Right kidney (tissue), 1 donor: ENCODE measurements around the gene PGAP3.

Experiments
- DNase-seq: peaks from one replicate; pipeline ENCODE4 v3.0.0-alpha.2; 2016

The PGAP3 gene

GRCh38 chr17:39672522-39673334, 15.1 kb downstream of the PGAP3 start:
- no peak for DNase-seq

GRCh38 chr17:39671651-39672521, 16.0 kb downstream of the PGAP3 start:
- no peak for DNase-seq

DNA sequence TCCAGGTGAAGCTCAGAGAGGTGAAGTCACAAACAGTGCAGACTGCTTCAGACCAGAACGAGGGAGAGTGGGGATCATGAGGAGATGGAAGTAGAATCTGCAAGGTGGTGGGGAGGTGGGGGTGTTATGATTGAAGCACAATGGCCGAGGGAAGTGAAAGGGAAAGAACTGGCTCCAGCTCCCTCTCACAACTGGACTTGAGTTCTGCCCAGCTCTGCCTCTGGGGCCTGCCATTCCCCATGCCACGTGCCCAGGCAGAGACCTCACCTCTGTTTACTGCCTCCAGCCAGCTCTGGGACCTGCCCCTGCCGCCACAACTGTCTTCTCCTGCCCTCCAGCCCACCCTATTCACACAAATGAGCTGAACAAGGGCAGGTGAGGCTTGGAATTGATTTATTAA, 17.1 kb downstream of the PGAP3 start:
- no peak for DNase-seq

DNA sequence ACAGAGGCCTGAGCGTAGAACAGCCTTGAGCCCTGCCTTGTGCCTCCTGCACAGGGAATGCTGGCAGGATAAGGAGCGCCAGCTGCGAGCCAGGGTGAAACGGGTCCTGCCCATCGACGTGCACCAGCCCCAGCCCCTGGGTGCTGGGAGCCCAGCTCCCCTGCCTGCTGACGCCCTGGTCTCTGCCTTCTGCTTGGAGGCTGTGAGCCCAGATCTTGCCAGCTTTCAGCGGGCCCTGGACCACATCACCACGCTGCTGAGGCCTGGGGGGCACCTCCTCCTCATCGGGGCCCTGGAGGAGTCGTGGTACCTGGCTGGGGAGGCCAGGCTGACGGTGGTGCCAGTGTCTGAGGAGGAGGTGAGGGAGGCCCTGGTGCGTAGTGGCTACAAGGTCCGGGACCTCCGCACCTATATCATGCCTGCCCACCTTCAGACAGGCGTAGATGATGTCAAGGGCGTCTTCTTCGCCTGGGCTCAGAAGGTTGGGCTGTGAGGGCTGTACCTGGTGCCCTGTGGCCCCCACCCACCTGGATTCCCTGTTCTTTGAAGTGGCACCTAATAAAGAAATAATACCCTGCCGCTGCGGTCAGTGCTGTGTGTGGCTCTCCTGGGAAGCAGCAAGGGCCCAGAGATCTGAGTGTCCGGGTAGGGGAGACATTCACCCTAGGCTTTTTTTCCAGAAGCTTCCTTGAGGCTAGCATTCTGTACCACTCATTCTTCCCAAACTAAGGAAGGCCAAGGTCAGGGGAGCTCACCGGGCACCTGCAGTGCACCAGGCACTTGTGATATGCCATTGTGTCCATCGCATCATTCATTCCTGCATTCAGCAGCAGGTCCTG, 17.7 kb downstream of the PGAP3 start:
- no peak for DNase-seq

DNA sequence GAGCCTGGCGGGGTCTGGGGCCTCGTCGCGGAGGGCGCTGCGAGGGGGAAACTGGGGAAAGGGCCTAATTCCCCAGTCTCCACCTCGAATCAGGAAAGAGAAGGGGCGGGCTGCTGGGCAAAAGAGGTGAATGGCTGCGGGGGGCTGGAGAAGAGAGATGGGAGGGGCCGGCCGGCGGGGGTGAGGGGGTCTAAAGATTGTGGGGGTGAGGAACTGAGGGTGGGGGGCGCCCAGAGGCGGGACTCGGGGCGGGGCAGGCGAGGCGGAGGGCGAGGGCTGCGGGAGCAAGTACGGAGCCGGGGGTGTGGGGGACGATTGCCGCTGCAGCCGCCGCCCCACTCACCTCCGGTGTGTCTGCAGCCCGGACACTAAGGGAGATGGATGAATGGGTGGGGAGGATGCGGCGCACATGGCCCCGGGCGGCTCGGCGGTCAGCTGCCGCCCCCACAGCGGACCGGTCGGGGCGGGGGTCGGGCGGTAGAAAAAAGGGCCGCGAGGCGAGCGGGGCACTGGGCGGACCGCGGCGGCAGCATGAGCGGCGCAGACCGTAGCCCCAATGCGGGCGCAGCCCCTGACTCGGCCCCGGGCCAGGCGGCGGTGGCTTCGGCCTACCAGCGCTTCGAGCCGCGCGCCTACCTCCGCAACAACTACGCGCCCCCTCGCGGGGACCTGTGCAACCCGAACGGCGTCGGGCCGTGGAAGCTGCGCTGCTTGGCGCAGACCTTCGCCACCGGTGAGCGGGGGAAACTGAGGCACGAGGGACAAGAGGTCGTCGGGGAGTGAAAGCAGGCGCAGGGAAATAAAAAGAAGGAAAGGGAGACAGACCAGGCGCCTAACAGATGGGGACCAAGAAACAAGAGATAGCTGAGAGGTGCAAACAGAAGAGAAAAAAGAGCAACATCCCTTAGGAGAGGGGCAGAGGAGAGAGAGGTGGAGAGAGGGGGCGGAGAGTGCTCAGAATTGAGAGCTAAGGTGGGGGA, 19.6 kb downstream of the PGAP3 start, which contains the start of gene PNMT:
TSS of gene PNMT (plus strand) at position 509 of the 980 bp plus-strand sequence. CDS start at position 532, 23 bp downstream.
- DNase-seq = peak; percentile 83

GRCh38 chr17:39667262-39667944, 20.5 kb downstream of the PGAP3 start:
- no peak for DNase-seq

DNA sequence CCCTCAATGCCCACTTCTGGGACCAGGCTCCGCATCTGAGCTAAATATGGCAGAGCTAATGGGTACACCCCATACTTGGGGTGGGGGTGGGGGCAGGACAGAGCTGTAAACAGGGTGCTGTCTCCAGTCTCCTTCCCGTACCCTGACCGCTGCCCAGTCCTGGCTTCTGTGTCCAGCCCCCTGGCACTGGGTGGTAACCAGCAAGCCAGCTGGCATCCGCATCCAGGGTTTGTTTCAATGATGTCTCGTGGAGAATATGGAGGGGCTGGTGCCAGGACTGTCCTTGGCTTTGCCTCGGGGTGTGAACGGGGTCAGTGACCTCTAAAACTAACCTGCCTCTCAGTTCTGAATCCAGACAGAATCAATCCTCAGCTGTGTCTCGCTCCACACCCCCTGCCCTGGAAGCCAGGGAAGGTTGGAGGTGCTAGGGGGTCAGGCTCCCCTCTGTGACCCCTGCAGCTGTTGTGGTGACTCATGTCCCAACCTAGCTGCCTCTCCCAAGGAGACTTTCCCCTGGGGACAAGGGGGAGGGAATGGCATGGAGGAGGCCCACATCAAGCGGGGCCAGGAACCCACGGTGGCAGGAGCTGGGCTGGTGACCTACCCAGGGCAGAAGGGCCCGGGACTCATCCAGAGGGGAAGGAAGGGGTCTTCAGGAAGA, 21.1 kb downstream of the PGAP3 start:
- DNase-seq = no peak

DNA sequence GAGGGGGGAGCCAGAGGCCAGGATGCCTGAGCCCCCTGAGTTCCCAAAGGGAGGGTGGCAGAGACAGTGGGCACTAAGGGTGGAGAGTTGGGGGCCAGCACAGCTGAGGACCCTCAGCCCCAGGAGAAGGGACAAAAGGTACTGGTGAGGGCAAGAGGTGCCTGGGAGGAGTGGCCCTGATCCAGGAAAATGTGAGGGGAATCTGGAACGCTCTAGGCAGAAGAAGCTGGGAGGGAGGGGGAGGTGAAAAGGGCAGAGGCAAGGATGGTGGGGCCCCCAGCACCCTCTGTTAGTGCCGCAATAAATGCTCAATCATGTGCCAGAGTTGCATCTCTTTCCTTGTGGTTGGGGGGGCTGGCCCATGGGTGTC, 21.6 kb downstream of the PGAP3 start:
- no peak for DNase-seq

- DNase-seq = no peak
Observed at GRCh38 chr17:39665642-39666224, 22.1 kb downstream of the PGAP3 start.

DNA sequence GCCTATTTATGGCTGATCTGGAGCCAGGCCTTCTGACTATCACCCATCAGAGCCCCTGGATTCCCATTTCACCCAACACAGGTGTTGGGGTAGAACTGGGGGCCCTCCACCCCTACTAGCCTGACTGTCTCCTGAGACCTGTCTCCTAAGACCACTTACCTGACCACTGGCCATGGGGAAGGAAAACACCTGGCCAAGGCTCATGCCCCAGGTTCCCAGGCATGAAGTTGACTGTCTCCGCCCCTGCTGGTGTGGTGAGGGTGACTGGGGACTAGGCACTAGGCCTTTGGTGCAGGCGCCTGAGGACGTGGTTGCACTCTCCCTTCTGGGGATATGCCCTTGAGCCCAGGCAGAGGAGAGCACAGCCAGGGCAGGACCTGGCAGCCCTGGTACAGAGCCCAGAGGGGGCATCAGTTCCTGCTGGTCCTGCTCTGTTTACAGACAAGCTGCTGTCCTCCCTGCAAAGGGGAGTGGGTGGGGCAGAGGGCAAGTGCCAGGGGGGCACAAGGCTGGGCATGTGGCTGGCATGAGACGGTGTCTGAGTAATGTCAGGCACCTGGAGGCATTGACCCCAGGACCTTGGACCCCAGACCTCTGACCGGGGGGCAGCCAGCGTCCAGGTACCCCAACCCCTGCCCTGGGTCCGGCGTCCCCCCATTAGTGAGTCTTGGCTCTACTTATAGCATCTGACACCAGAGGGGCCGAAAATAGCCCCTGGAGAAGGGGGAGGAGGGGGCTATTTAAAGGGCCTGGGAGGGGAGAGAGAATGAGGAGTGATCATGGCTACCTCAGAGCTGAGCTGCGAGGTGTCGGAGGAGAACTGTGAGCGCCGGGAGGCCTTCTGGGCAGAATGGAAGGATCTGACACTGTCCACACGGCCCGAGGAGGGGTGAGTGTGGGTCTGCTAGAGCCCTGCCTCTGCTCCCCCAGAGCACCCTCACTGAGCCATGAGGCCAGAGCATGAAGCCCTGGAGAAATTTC, 23.0 kb downstream of the PGAP3 start, which contains the start of gene TCAP:
TSS of gene TCAP (plus strand) at position 769 of the 981 bp plus-strand sequence. CDS start at position 780, 11 bp downstream.
- no peak for DNase-seq

DNA sequence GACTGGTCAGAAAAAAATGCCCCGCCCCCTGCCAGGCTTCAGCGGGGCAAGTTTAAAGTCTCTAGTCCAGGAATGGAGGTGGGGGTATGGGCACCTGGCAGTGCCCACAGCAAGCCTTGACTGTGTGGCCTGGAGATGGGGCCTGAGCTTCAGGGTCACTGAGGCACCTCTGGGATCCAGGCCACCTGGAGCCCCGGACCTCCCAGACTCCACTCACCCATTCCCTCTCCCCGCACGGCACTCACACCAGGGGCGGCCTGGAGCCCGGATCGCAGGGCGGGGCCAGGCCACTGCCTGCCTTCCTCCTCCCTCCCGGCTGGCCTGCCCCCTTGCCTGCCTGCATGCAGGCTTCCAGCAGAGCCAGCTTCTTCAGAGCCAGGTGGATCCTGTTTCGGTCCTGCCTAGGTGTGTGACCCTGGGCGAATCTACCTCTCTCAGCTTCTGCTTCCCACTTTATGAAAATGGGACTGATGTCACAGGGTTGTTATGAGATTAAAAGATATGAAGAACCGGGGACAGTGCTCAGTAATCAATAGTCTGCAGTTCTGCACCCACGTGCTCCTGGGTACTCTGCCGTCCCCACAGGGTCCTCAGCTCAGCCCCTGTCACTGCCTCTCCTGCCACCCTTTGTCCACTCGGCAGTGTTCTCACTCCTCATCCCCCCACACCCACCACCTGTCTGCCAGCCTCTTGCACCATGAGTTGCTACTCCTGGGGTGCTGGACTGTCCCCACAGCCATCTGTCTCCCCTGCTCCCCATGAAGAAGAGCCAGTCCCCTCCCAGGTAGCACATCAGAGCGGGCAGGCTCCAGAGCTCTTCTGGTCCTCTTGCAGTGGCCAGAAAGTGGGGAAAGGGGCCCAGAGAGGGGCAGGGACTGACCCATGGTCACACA, 23.9 kb downstream of the PGAP3 start:
- no peak for DNase-seq

- DNase-seq = no peak
Observed at GRCh38 chr17:39663340-39663687, 24.5 kb downstream of the PGAP3 start.

DNA sequence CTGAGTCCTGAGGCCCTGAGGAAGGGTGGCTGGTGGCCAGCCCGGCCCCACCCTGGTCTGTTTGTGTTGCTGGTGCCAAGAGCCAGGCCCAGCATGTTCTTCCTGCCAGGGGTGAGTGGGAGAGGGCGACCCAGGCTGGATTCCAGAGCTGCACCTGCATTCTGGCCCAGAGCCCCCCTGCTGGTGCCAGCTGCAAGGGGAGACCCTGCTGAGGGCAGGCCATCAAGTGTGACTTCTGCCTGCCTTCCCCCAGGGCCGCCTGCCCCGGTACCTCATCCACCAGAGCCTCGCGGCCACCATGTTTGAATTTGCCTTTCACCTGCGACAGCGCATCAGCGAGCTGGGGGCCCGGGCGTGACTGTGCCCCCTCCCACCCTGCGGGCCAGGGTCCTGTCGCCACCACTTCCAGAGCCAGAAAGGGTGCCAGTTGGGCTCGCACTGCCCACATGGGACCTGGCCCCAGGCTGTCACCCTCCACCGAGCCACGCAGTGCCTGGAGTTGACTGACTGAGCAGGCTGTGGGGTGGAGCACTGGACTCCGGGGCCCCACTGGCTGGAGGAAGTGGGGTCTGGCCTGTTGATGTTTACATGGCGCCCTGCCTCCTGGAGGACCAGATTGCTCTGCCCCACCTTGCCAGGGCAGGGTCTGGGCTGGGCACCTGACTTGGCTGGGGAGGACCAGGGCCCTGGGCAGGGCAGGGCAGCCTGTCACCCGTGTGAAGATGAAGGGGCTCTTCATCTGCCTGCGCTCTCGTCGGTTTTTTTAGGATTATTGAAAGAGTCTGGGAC, 25.1 kb downstream of the PGAP3 start:
- DNase-seq = no peak

DNA sequence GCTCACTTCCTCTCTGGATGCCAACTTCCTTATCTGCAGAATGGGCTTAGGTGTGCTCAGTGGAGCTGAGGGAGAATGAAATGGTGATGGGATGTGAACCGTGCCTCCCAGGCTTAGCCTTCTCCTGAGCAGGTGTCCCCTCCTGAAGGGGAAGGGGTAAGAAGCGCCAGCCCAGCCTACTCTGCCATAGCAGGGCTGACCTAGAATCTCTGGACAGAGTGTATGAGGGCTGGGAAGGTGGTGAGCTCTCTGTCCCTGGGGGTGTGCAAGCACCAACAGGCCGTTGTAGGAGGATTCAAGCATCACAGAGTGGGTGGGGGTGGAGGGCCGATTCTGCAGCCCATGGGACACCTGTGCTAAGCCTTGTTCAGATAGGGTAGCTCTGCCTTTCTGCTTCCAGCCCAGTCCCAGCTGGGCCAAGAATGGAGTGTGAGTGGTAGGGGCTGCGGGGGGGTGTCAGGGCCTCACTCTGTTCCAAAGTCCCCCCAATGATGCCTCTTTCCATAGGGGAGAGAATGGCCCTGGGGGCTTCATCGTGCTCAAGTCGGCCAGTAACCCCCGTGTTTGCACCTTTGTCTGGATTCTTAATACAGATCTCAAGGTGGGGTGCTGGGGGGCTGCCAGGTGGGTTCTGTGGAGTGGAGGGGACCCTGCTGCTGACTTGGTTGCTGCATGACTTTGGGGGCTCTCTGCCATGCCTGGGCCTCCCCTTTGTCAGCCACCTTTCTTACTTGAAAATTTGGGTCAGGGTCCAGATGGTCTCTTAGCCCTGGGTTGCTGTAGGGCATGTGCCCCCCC, 25.9 kb downstream of the PGAP3 start:
- DNase-seq = no peak
